HepG2 (cell line): Measurements from ENCODE around the gene FAM161A. TPM values are rescaled to one million over a fixed set of nuclear protein-coding genes. Genes with fewer than 3 reads are reported as not detected.

Source experiments
- BCLAF1 ChIP-seq: fragments of 450-650 bp; IDR thresholded peaks from 2 replicates; pipeline ENCODE4 v1.6.1; 2017; ENCODE audit warnings: mild to moderate bottlenecking
- CHD4 ChIP-seq: fragments of 200-600 bp; sonication (generic); IDR thresholded peaks from 2 replicates; pipeline ENCODE4 v1.7.0; 2017; ENCODE audit warnings: mild to moderate bottlenecking, low read length, borderline replicate concordance
- CREB1 ChIP-seq, 2 experiments: fragments of 450-650 bp in 1 of 2; IDR thresholded peaks; 2 replicates each; pipeline ENCODE4 v1.6.1; 2016 to 2017; ENCODE audit warnings: control low read depth in 1 of 2, mild to moderate bottlenecking in 1 of 2, missing compliant biosample characterization in 1 of 2, missing genetic modification characterization in 1 of 2
- HINFP ChIP-seq: sonication (generic); formaldehyde crosslinking; IDR thresholded peaks from 2 replicates; pipeline ENCODE4 v1.4.0; 2020; ENCODE audit warnings: low read depth, mild to moderate bottlenecking, missing genetic modification reagents
- HOXA7 ChIP-seq: sonication (generic); formaldehyde crosslinking; IDR thresholded peaks from 2 replicates; pipeline ENCODE4 v1.8.1; 2022; ENCODE audit warnings: mild to moderate bottlenecking, missing genetic modification reagents, moderate library complexity
- KLF15 ChIP-seq: sonication (generic); formaldehyde crosslinking; IDR thresholded peaks from 2 replicates; pipeline ENCODE4 v1.8.1; 2023; ENCODE audit warnings: borderline replicate concordance, mild to moderate bottlenecking, inconsistent platforms, missing genetic modification reagents, mixed read lengths
- PBX3 ChIP-seq: sonication (generic); formaldehyde crosslinking; IDR thresholded peaks from 2 replicates; pipeline ENCODE4 v1.8.1; 2023; ENCODE audit warnings: missing genetic modification reagents, inconsistent platforms, borderline replicate concordance
- PLRG1 ChIP-seq: fragments of 450-650 bp; conservative IDR thresholded peaks from 2 replicates; pipeline ENCODE4 v1.6.1; 2016
- ZNF329 ChIP-seq: sonication (generic); formaldehyde crosslinking; IDR thresholded peaks from 2 replicates; pipeline ENCODE4 v1.9.0; 2021; ENCODE audit warnings: low read depth, mild to moderate bottlenecking, missing genetic modification reagents
- ZNF556 ChIP-seq: sonication (generic); formaldehyde crosslinking; IDR thresholded peaks from 2 replicates; pipeline ENCODE4 v1.4.0; 2020; ENCODE audit warnings: mild to moderate bottlenecking, missing genetic modification reagents, borderline replicate concordance
- ZNF768 ChIP-seq: sonication (generic); formaldehyde crosslinking; IDR thresholded peaks from 2 replicates; pipeline ENCODE4 v1.4.0; 2020; ENCODE audit warnings: missing genetic modification reagents
- ZNF773 ChIP-seq: sonication (generic); formaldehyde crosslinking; IDR thresholded peaks from 2 replicates; pipeline ENCODE4 v1.4.0; 2020; ENCODE audit warnings: missing genetic modification reagents, borderline replicate concordance
- ZNF800 ChIP-seq: sonication (generic); formaldehyde crosslinking; IDR thresholded peaks from 2 replicates; pipeline ENCODE4 v1.4.0; 2020; ENCODE audit warnings: missing genetic modification reagents
- ZNF879 ChIP-seq: sonication (generic); formaldehyde crosslinking; IDR thresholded peaks from 2 replicates; pipeline ENCODE4 v1.8.1; 2023; ENCODE audit warnings: missing genetic modification reagents
- polyA plus RNA-seq, 8 experiments: library from polyadenylated mRNA; depleted of rRNA in 3 of 8; stranded (reverse) in 7 of 8; unstranded in 1 of 8; fragments of >200 nt; fragmentation: Illumina TruSeq in 4 of 8; extraction: Trizol in 4 of 8; gene quantifications; 2 replicates each; pipeline versions ENCODE4 v1.2.1 to v1.2.3, GENCODE V29; 2011 to 2016; ENCODE audit warnings: low read depth in 4 of 8, missing spikeins in 1 of 8, mixed read lengths in 1 of 8; ENCODE audit not compliant: insufficient read depth in 1 of 8
- total RNA-seq, 5 experiments: library from RNA; depleted of rRNA; stranded (reverse); fragments of >200 nt; fragmentation: Illumina TruSeq; extraction: Trizol; gene quantifications; 2 replicates each; pipeline ENCODE4 v1.2.3, GENCODE V29; 2016; ENCODE audit warnings: low read depth in 1 of 5
- TF ChIP-seq, protein P1 (sequence below): sonication (generic); formaldehyde crosslinking; IDR thresholded peaks from 2 replicates; pipeline ENCODE4 v1.4.0; 2020; ENCODE audit warnings: missing genetic modification reagents, borderline replicate concordance

The FAM161A gene
- total and polyA plus RNA-seq, 2 of the 13 experiments (the other 11 are each of a cell fraction or from before 2014, with no cell fraction given), result 2.7 to 3.4 TPM

GRCh38 chr2:61854564-61855317, 881 bp upstream of the FAM161A start (continued):
- TF ChIP-seq, protein P1, sequence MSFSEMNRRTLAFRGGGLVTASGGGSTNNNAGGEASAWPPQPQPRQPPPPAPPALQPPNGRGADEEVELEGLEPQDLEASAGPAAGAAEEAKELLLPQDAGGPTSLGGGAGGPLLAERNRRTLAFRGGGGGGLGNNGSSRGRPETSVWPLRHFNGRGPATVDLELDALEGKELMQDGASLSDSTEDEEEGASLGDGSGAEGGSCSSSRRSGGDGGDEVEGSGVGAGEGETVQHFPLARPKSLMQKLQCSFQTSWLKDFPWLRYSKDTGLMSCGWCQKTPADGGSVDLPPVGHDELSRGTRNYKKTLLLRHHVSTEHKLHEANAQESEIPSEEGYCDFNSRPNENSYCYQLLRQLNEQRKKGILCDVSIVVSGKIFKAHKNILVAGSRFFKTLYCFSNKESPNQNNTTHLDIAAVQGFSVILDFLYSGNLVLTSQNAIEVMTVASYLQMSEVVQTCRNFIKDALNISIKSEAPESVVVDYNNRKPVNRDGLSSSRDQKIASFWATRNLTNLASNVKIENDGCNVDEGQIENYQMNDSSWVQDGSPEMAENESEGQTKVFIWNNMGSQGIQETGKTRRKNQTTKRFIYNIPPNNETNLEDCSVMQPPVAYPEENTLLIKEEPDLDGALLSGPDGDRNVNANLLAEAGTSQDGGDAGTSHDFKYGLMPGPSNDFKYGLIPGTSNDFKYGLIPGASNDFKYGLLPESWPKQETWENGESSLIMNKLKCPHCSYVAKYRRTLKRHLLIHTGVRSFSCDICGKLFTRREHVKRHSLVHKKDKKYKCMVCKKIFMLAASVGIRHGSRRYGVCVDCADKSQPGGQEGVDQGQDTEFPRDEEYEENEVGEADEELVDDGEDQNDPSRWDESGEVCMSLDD (CRISPR knock-in tag), result no peak; the same call in 1 of the 2 replicates
- no peak for TF ChIP-seq PLRG1
- TF ChIP-seq HINFP (CRISPR knock-in tag), result peak; percentile 99
- TF ChIP-seq CHD4, result no peak
- peak; percentile 32; the same call in 1 of the 2 replicates for TF ChIP-seq ZNF556
- no peak for TF ChIP-seq BCLAF1
- no peak for TF ChIP-seq ZNF800
- TF ChIP-seq ZNF329 (CRISPR knock-in tag), result no peak
- no peak for TF ChIP-seq ZNF768
- 0 out of 2 replicates have a peak, but pooled peaks have one; percentile 1 for TF ChIP-seq PBX3 (CRISPR knock-in tag)
- TF ChIP-seq KLF15 (CRISPR knock-in tag), result no peak
- no peak for TF ChIP-seq HOXA7
- TF ChIP-seq ZNF879, result peak; percentile 74; the same call in 1 of the 2 replicates
- TF ChIP-seq ZNF773 (CRISPR knock-in tag), result no peak
- TF ChIP-seq CREB1 (IDR thresholded peaks at IDR 0.05), result peak; percentile 28; the same call in 1 of the 2 replicates
- TF ChIP-seq CREB1 (CRISPR knock-in tag; IDR thresholded peaks at IDR 0.05), result peak; percentile 79
